ENCODE measurements around the gene TMEM234. TPM values are rescaled to one million over a fixed set of nuclear protein-coding genes. Genes with fewer than 3 reads are reported as not detected.

TMEM234 gene
- total RNA-seq, 1 experiment from 2014 or later, result 23.3 TPM

GRCh38 chr1:32257227-32257508, 35.0 kb upstream of the TMEM234 start:
- Histone ChIP-seq H3K4me3 (ENCODE audit: low read depth in 2 of 2, low read length in 2 of 2) (no peak overlapping the region), H3K27ac (ENCODE audit: low read length) (no peak overlapping the region), H3K36me3 (ENCODE audit: control insufficient read depth, insufficient read depth, low read length) (no peaks in the 10 kb centered on the region), H3K9me3 (ENCODE audit: control insufficient read depth, insufficient read depth, low read depth, low read length) (no peaks in the 10 kb centered on the region), H3K4me1 (ENCODE audit: control insufficient read depth, insufficient read depth, low read length) (no peaks in the 10 kb centered on the region), H3K27me3 (ENCODE audit: control insufficient read depth, insufficient read depth, low read length) (no peaks in the 10 kb centered on the region)
- DNase-seq (ENCODE audit: low read depth, low spot score), result no peak
- intact Hi-C loops (cut with micrococcal nuclease; ENCODE audit: unreplicated experiment) (no loop called here), in situ Hi-C loops (cut with HindIII; ENCODE audit: low pct_unique_long_range_greater_than_20kb, low sequenced_read_pairs) (no loop called here)
- POLR2A ChIA-PET, result interaction anchor here (0.5 kb wide), 1 partner anchor 26 kb away, joined by 4 read pairs; no protein-coding TSS in a partner anchor
- TF ChIP-seq CTCF (IDR thresholded peaks at IDR 0.05), result no peak
- TF ChIP-seq REST (IDR thresholded peaks at IDR 0.05; ENCODE audit: insufficient read depth in 1 of 2, low read depth in 2 of 2, low read length in 1 of 2), result no peak
- no peak for TF ChIP-seq TCF7L2 (IDR thresholded peaks at IDR 0.05; ENCODE audit: low read depth, low read length)
- no peak for TF ChIP-seq POLR2AphosphoS5 (IDR thresholded peaks at IDR 0.05; ENCODE audit: low read depth, low read length)
- TF ChIP-seq SIN3A (IDR thresholded peaks at IDR 0.05; ENCODE audit: borderline replicate concordance, insufficient read depth, low read depth, low read length), result no peak
- CTCF ChIA-PET, result no interaction called here
- BruUV-seq (replicated peaks), result no TSS peak
- ATAC-seq, result no peak

- no peak overlapping the region for H3K27ac ChIP-seq (ENCODE audit: low read length)
- no peaks in the 10 kb centered on the region for H3K27me3 ChIP-seq (ENCODE audit: control insufficient read depth, insufficient read depth, low read length)
- no peaks in the 10 kb centered on the region for H3K9me3 ChIP-seq (ENCODE audit: control insufficient read depth, insufficient read depth, low read depth, low read length)
- intact Hi-C loops (cut with micrococcal nuclease; ENCODE audit: unreplicated experiment) (no loop called here), in situ Hi-C loops (cut with HindIII; ENCODE audit: low pct_unique_long_range_greater_than_20kb, low sequenced_read_pairs) (no loop called here)
- H3K4me3 ChIP-seq (ENCODE audit: low read depth in 2 of 2, low read length in 2 of 2), result no peak overlapping the region
- BruUV-seq (replicated peaks), result no TSS peak
- CTCF ChIA-PET, result no interaction called here
- DNase-seq (ENCODE audit: low read depth, low spot score) (no peak), ATAC-seq (no peak)
- no peaks in the 10 kb centered on the region for H3K4me1 ChIP-seq (ENCODE audit: control insufficient read depth, insufficient read depth, low read length)
- no peaks in the 10 kb centered on the region for H3K36me3 ChIP-seq (ENCODE audit: control insufficient read depth, insufficient read depth, low read length)
- POLR2A ChIA-PET, result interaction anchor here (0.5 kb wide), 1 partner anchor 25 kb away, joined by 4 read pairs; no protein-coding TSS in a partner anchor
- TF ChIP-seq SIN3A (IDR thresholded peaks at IDR 0.05; ENCODE audit: borderline replicate concordance, insufficient read depth, low read depth, low read length) (no peak), TCF7L2 (IDR thresholded peaks at IDR 0.05; ENCODE audit: low read depth, low read length) (no peak), CTCF (IDR thresholded peaks at IDR 0.05) (no peak)
Observed at GRCh38 chr1:32256473-32257226, 34.5 kb upstream of the TMEM234 start.

All from Panc1 (cell line).